CD4-positive, alpha-beta T cell (primary cell): ENCODE data around the gene SOHLH2. TPM values are rescaled to one million over a fixed set of nuclear protein-coding genes. Genes with fewer than 3 reads are reported as not detected.

Source experiments
- ATAC-seq: fragments of 200-7000 bp; cut with Tn5 transposase; one replicate; pipeline ENCODE4 v1.10.0; 2022; ENCODE audit warnings: mild to moderate bottlenecking; ENCODE audit not compliant: poor library complexity
- CTCF ChIA-PET: fragments of 350-600 bp; sonication (Branson Sonifier 250); formaldehyde crosslinking; loops from one replicate; lab custom pipeline; 2021; ENCODE audit warnings: antibody characterized with exemption, inconsistent platforms; lab: Charles Lee
- POLR2A ChIA-PET: fragments of 350-600 bp; sonication (Branson Sonifier 250); formaldehyde crosslinking; loops from one replicate; lab custom pipeline; 2021; ENCODE audit warnings: antibody characterized with exemption, inconsistent platforms; lab: Charles Lee
- DNase-seq, 14 experiments: peaks; one replicate each; pipeline ENCODE4 v3.0.0-alpha.2; 2013 to 2020; ENCODE audit warnings: mixed read lengths in 2 of 14
- H3K27ac ChIP-seq, 2 donors: one replicate each; pipeline versions ENCODE4 v1.5.1 to v1.7.0; 2013; ENCODE audit warnings: low read length in 2 of 2, low read depth in 1 of 2, mild to moderate bottlenecking in 1 of 2
- H3K27me3 ChIP-seq, 2 experiments: 1 replicate in 1 of 2; 2 replicates in 1 of 2; pipeline versions ENCODE4 v1.6.1 to v1.7.0; 2013; ENCODE audit warnings: low read length in 2 of 2, control low read depth in 1 of 2, mild to moderate bottlenecking in 1 of 2, moderate library complexity in 1 of 2; ENCODE audit not compliant: insufficient read depth in 2 of 2, control insufficient read depth in 1 of 2
- H3K36me3 ChIP-seq: one replicate; pipeline ENCODE4 v1.6.1; 2013; ENCODE audit warnings: low read length, control low read depth; ENCODE audit not compliant: insufficient read depth
- H3K4me1 ChIP-seq: one replicate; pipeline ENCODE4 v1.6.1; 2013; ENCODE audit warnings: low read length, control low read depth; ENCODE audit not compliant: insufficient read depth
- H3K4me3 ChIP-seq: one replicate; pipeline ENCODE4 v1.5.1; 2013; ENCODE audit warnings: mild to moderate bottlenecking, low read length, moderate library complexity
- H3K9me3 ChIP-seq, 2 experiments: 1 replicate in 1 of 2; 2 replicates in 1 of 2; pipeline versions ENCODE4 v1.6.1 to v1.7.0; 2013; ENCODE audit warnings: low read length in 2 of 2, mild to moderate bottlenecking in 2 of 2, control low read depth in 1 of 2, moderate library complexity in 1 of 2; ENCODE audit not compliant: control insufficient read depth in 1 of 2, insufficient read depth in 1 of 2
- H3K27ac Mint-ChIP-seq: one replicate; pipeline ENCODE4 v1.8.0; 2020; ENCODE audit warnings: mixed read lengths
- H3K27me3 Mint-ChIP-seq: one replicate; pipeline ENCODE4 v1.8.0; 2021; ENCODE audit warnings: mixed read lengths
- H3K36me3 Mint-ChIP-seq: one replicate; pipeline ENCODE4 v1.8.0; 2021; ENCODE audit warnings: low read depth, mixed read lengths
- H3K4me1 Mint-ChIP-seq: one replicate; pipeline ENCODE4 v1.8.0; 2021; ENCODE audit warnings: low read depth, mixed read lengths
- H3K4me3 Mint-ChIP-seq: one replicate; pipeline ENCODE4 v1.8.0; 2020; ENCODE audit warnings: mild to moderate bottlenecking, mixed read lengths
- H3K9me3 Mint-ChIP-seq: one replicate; pipeline ENCODE4 v1.8.0; 2020; ENCODE audit warnings: mixed read lengths
- CTCF ChIP-seq: fragments of 200-600 bp; IDR thresholded peaks from one replicate; pipeline ENCODE4 v1.8.0; 2022; ENCODE audit warnings: antibody characterized with exemption, mild to moderate bottlenecking
- intact Hi-C, 2 experiments: fragments of 100-400 bp; cut with DNase I in 1 of 2; cut with micrococcal nuclease in 1 of 2; formaldehyde crosslinking; loops; one replicate each; pipeline versions ENCODE4 v1.15.1 to v1.9.0; 2023 to 2025; cut with DNase I, micrococcal nuclease
- total RNA-seq, 174 experiments: library from RNA in 2 of 174; stranded (reverse) in 2 of 174; gene quantifications; one replicate each; pipeline ENCODE4 v1.2.3 and lab custom pipeline; 2021 to 2026

Gene SOHLH2
- total RNA-seq, 2 experiments from 2014 or later = not detected

GRCh38 chr13:36207672-36208071, 6.7 kb downstream of the SOHLH2 start:
- peaks cover 17% of the 10 kb centered on the region for H3K27me3 Mint-ChIP-seq
- Histone ChIP-seq H3K4me1 (no peaks in the 10 kb centered on the region), H3K27ac (no peak overlapping the region), H3K27me3 (peaks cover 0 to 6% of the 10 kb centered on the region in 2 experiments), H3K4me3 (no peak overlapping the region), H3K9me3 (no peaks in the 10 kb centered on the region), H3K36me3 (no peaks in the 10 kb centered on the region)
- H3K4me1 Mint-ChIP-seq = no peaks in the 10 kb centered on the region
- H3K36me3 Mint-ChIP-seq = no peaks in the 10 kb centered on the region
- no peaks in the 10 kb centered on the region for H3K9me3 Mint-ChIP-seq
- no peak for TF ChIP-seq CTCF
- ChIA-PET POLR2A (no interaction called here), CTCF (no interaction called here)
- no peak for ATAC-seq
- H3K27ac Mint-ChIP-seq = no peak overlapping the region
- no peak for DNase-seq
- no peak overlapping the region for H3K4me3 Mint-ChIP-seq
- intact Hi-C loops = no loop called here

DNA sequence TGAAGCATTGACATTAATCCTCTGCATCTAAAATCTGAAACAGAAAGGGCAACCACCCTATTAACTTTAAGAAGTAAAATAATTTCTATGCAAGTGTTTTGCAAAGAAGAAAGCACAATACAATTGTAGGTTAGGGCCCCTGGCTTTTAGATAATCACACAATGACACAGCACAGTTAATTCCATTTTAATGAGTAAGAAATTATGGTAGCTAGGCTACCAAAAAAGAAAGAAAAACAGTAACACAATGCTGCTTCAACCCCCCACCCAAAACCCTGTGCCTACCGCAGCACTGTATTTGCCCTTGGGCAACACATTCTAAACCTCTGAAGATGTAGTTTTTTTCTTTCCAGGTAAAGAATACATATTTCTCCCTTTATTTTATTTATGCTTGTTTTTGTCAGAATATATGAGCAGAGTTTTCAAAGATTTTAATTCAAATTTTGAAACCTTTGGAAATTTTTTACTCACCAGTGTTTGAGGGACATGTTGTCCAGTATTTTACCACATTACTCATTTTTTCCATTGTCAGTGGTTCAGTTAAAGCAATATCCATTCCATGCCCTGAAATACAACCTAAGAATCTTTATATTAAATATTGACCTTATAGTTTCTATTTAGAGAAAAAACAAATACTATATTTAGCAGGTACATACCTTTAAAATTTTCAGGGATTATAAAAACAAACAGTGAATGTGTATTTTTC, 21.1 kb downstream of the SOHLH2 start:
- Mint-ChIP-seq H3K36me3 (no peaks in the 10 kb centered on the region), H3K4me1 (no peaks in the 10 kb centered on the region), H3K27ac (no peak overlapping the region), H3K9me3 (peaks cover 3% of the 10 kb centered on the region), H3K27me3 (peaks cover 12% of the 10 kb centered on the region), H3K4me3 (no peak overlapping the region)
- H3K9me3 ChIP-seq = no peaks in the 10 kb centered on the region
- no peak overlapping the region for H3K4me3 ChIP-seq
- ChIA-PET POLR2A (no interaction called here), CTCF (no interaction called here)
- H3K4me1 ChIP-seq = no peaks in the 10 kb centered on the region
- TF ChIP-seq CTCF = no peak
- H3K27ac ChIP-seq = no peak overlapping the region
- intact Hi-C loops = no loop called here
- H3K27me3 ChIP-seq = no peaks in the 10 kb centered on the region
- ATAC-seq (no peak), DNase-seq (no peak)
- no peaks in the 10 kb centered on the region for H3K36me3 ChIP-seq

DNA sequence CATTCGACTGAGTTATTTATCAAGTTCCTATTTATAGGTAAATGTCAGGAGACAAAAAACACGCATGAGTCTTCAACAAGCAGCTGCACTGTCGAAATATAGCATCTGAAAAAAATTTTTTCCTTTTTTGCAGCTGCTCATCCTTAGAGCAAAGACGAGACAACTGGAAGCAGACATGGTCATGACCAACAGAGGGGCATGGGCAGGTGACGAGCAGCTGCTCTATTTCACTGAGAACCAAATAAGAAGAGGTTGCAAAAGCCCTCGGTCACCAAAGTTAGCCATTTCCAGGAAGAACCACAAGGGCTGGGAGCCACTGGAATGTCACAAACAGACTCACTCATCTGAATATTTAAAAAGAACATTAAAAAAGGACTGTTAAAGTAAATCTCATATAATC, 22.2 kb downstream of the SOHLH2 start:
- Histone ChIP-seq H3K4me1 (no peaks in the 10 kb centered on the region), H3K27me3 (no peaks in the 10 kb centered on the region)
- H3K27ac Mint-ChIP-seq = no peak overlapping the region

More for the DNA sequence above, 22.2 kb downstream of the SOHLH2 start:
- no peak overlapping the region for H3K4me3 ChIP-seq
- DNase-seq = no peak
- no peak for TF ChIP-seq CTCF
- POLR2A ChIA-PET = no interaction called here
- H3K27me3 Mint-ChIP-seq = peaks cover 13% of the 10 kb centered on the region
- no peak for ATAC-seq
- CTCF ChIA-PET = no interaction called here
- H3K4me1 Mint-ChIP-seq = no peaks in the 10 kb centered on the region
- no peak overlapping the region for H3K27ac ChIP-seq
- no peaks in the 10 kb centered on the region for H3K36me3 Mint-ChIP-seq
- no peaks in the 10 kb centered on the region for H3K36me3 ChIP-seq
- no peaks in the 10 kb centered on the region for H3K9me3 ChIP-seq
- peaks cover 3% of the 10 kb centered on the region for H3K9me3 Mint-ChIP-seq
- H3K4me3 Mint-ChIP-seq = no peak overlapping the region
- intact Hi-C loops = no loop called here
